Trophoblast cell (in vitro differentiated cells and primary cell): ENCODE results near the gene PARD3B.
A peak's percentile ranks its signal among the peaks of the same experiment; 100 is the strongest.

ENCODE experiments used
- DNase-seq, 2 donors: peaks; one replicate each; pipeline ENCODE4 v3.0.0-alpha.2; 2016
- H2AFZ ChIP-seq: 2 replicates; pipeline ENCODE4 v1.6.1; 2013; ENCODE audit warnings: low read length, moderate library complexity, mild to moderate bottlenecking; ENCODE audit not compliant: insufficient read depth, poor library complexity
- H2AK5ac ChIP-seq: 2 replicates; pipeline ENCODE4 v1.6.1; 2013; ENCODE audit warnings: mild to moderate bottlenecking, low read length
- H2BK120ac ChIP-seq: 2 replicates; pipeline ENCODE4 v1.6.1; 2013; ENCODE audit warnings: low read length, mild to moderate bottlenecking, moderate library complexity; ENCODE audit not compliant: insufficient read depth, poor library complexity
- H2BK12ac ChIP-seq: 2 replicates; pipeline ENCODE4 v1.6.1; 2013; ENCODE audit warnings: mild to moderate bottlenecking, low read length, moderate library complexity
- H2BK5ac ChIP-seq: 2 replicates; pipeline ENCODE4 v1.6.1; 2013; ENCODE audit warnings: low read length, low read depth, moderate library complexity, mild to moderate bottlenecking; ENCODE audit not compliant: poor library complexity
- H3K14ac ChIP-seq: 2 replicates; pipeline ENCODE4 v1.6.1; 2013; ENCODE audit warnings: mild to moderate bottlenecking, low read length
- H3K18ac ChIP-seq: 2 replicates; pipeline ENCODE4 v1.6.1; 2013; ENCODE audit warnings: mild to moderate bottlenecking, low read length
- H3K23ac ChIP-seq: 2 replicates; pipeline ENCODE4 v1.6.1; 2013; ENCODE audit warnings: low read length
- H3K27ac ChIP-seq: 2 replicates; pipeline ENCODE4 v1.5.1; 2013; ENCODE audit warnings: low read depth, mild to moderate bottlenecking, inconsistent platforms, low read length, moderate library complexity
- H3K27me3 ChIP-seq: 2 replicates; pipeline ENCODE4 v1.6.1; 2013; ENCODE audit warnings: inconsistent platforms, mild to moderate bottlenecking, low read length, moderate library complexity; ENCODE audit not compliant: insufficient read depth
- H3K36me3 ChIP-seq, 2 experiments: 1 replicate in 1 of 2; 2 replicates in 1 of 2; pipeline ENCODE4 v1.6.1; 2013; ENCODE audit warnings: low read length in 2 of 2, mild to moderate bottlenecking in 2 of 2, moderate library complexity in 1 of 2; ENCODE audit not compliant: insufficient read depth in 2 of 2, control insufficient read depth in 1 of 2
- H3K4ac ChIP-seq: 2 replicates; pipeline ENCODE4 v1.6.1; 2013; ENCODE audit warnings: low read depth, mild to moderate bottlenecking, low read length, moderate library complexity
- H3K4me1 ChIP-seq, 2 experiments: 1 replicate in 1 of 2; 2 replicates in 1 of 2; pipeline ENCODE4 v1.6.1; 2013; ENCODE audit warnings: low read length in 2 of 2, mild to moderate bottlenecking in 2 of 2, moderate library complexity in 1 of 2; ENCODE audit not compliant: insufficient read depth in 2 of 2, control insufficient read depth in 1 of 2
- H3K4me2 ChIP-seq: 2 replicates; pipeline ENCODE4 v1.6.1; 2013; ENCODE audit warnings: inconsistent platforms, mild to moderate bottlenecking, low read length, moderate library complexity
- H3K4me3 ChIP-seq: 2 replicates; pipeline ENCODE4 v1.5.1; 2013; ENCODE audit warnings: mild to moderate bottlenecking, low read depth, low read length, inconsistent platforms
- H3K79me1 ChIP-seq: one replicate; pipeline ENCODE4 v1.6.1; 2013; ENCODE audit warnings: low read length
- H3K79me2 ChIP-seq: 2 replicates; pipeline ENCODE4 v1.6.1; 2013; ENCODE audit warnings: low read length, mild to moderate bottlenecking; ENCODE audit not compliant: control insufficient read depth, insufficient read depth, poor library complexity
- H3K9ac ChIP-seq: 2 replicates; pipeline ENCODE4 v1.6.1; 2013; ENCODE audit warnings: mild to moderate bottlenecking, low read length
- H3K9me3 ChIP-seq: 2 replicates; pipeline ENCODE4 v1.6.1; 2013; ENCODE audit warnings: low read depth, mild to moderate bottlenecking, control low read depth, inconsistent platforms, low read length; ENCODE audit not compliant: insufficient read depth
- H4K12ac ChIP-seq: 2 replicates; pipeline ENCODE4 v1.6.1; 2013; ENCODE audit warnings: low read depth, mild to moderate bottlenecking, low read length, moderate library complexity
- H4K8ac ChIP-seq: 2 replicates; pipeline ENCODE4 v1.6.1; 2013; ENCODE audit warnings: low read depth, mild to moderate bottlenecking, low read length, moderate library complexity
- H4K91ac ChIP-seq: one replicate; pipeline ENCODE4 v1.6.1; 2013; ENCODE audit warnings: low read depth, mild to moderate bottlenecking, low read length, moderate library complexity
- WGBS: extraction: QIAGEN DNeasy Blood & Tissue Kit; methylation state at CpG from one replicate; pipeline ENCODE4 v1.1.7; 2013; ENCODE audit warnings: missing lambda C conversion rate; ENCODE audit not compliant: insufficient read length, insufficient coverage; ENCODE audit errors: extremely low coverage; 5-methylcytosine and 5-hydroxymethylcytosine counted together

PARD3B gene

GRCh38 chr2:205451901-205452512, 906.7 kb downstream of the PARD3B start:
- H3K4me3 ChIP-seq: no peak overlapping the region
- H2BK120ac ChIP-seq: no peak overlapping the region
- no peak overlapping the region for H3K4ac ChIP-seq
- WGBS: no CpG with 5 or more reads among the region's 4 CpGs
- no peak overlapping the region for H3K9ac ChIP-seq
- no peak overlapping the region for H3K14ac ChIP-seq
- H3K18ac ChIP-seq: no peak overlapping the region
- no peaks in the 10 kb centered on the region for H3K9me3 ChIP-seq
- H4K91ac ChIP-seq: no peak overlapping the region
- H4K8ac ChIP-seq: no peak overlapping the region
- H2AK5ac ChIP-seq: no peak overlapping the region
- H2BK12ac ChIP-seq: no peak overlapping the region
- no peak overlapping the region for H3K27ac ChIP-seq
- no peak overlapping the region for H2AFZ ChIP-seq
- H3K36me3 ChIP-seq: no peaks in the 10 kb centered on the region
- no peak overlapping the region for H3K23ac ChIP-seq
- H2BK5ac ChIP-seq: no peak overlapping the region
- H3K79me1 ChIP-seq: no peaks in the 10 kb centered on the region
- no peak overlapping the region for H4K12ac ChIP-seq
- H3K4me1 ChIP-seq: no peaks in the 10 kb centered on the region
- DNase-seq: no peak
- H3K27me3 ChIP-seq: no peaks in the 10 kb centered on the region
- H3K79me2 ChIP-seq: no peaks in the 10 kb centered on the region
- no peak overlapping the region for H3K4me2 ChIP-seq

- no peak overlapping the region for H2AFZ ChIP-seq
- no peak overlapping the region for H3K4me3 ChIP-seq
- H4K8ac ChIP-seq: no peak overlapping the region
- no peak overlapping the region for H3K18ac ChIP-seq
- no peak overlapping the region for H4K12ac ChIP-seq
- no peak overlapping the region for H3K27ac ChIP-seq
- H2AK5ac ChIP-seq: no peak overlapping the region
- H2BK120ac ChIP-seq: no peak overlapping the region
- no peak overlapping the region for H2BK5ac ChIP-seq
- no peak overlapping the region for H4K91ac ChIP-seq
- H3K14ac ChIP-seq: no peak overlapping the region
- H3K27me3 ChIP-seq: no peaks in the 10 kb centered on the region
- H3K23ac ChIP-seq: no peak overlapping the region
- H2BK12ac ChIP-seq: no peak overlapping the region
- WGBS: no CpG with 5 or more reads among the region's 4 CpGs
- no peaks in the 10 kb centered on the region for H3K4me1 ChIP-seq
- peak; percentile 56 to 92 for DNase-seq
- no peak overlapping the region for H3K9ac ChIP-seq
- no peaks in the 10 kb centered on the region for H3K36me3 ChIP-seq
- H3K4ac ChIP-seq: no peak overlapping the region
- H3K79me1 ChIP-seq: no peaks in the 10 kb centered on the region
- H3K9me3 ChIP-seq: no peaks in the 10 kb centered on the region
- no peaks in the 10 kb centered on the region for H3K79me2 ChIP-seq
- no peak overlapping the region for H3K4me2 ChIP-seq
Observed at GRCh38 chr2:205453202-205453601, 907.9 kb downstream of the PARD3B start.

GRCh38 chr2:205456682-205457081, 911.4 kb downstream of the PARD3B start:
- H2AFZ ChIP-seq: no peak overlapping the region
- H3K4me1 ChIP-seq: no peaks in the 10 kb centered on the region
- no peak for DNase-seq
- H3K79me2 ChIP-seq: no peaks in the 10 kb centered on the region
- no peak overlapping the region for H3K14ac ChIP-seq
- no peak overlapping the region for H3K4me2 ChIP-seq
- no peak overlapping the region for H2BK12ac ChIP-seq
- no peaks in the 10 kb centered on the region for H3K36me3 ChIP-seq
- no peaks in the 10 kb centered on the region for H3K9me3 ChIP-seq
- no peak overlapping the region for H3K4ac ChIP-seq
- no peak overlapping the region for H3K27ac ChIP-seq
- no peak overlapping the region for H3K4me3 ChIP-seq
- H4K91ac ChIP-seq: no peak overlapping the region
- H3K9ac ChIP-seq: no peak overlapping the region
- H2AK5ac ChIP-seq: no peak overlapping the region
- no peak overlapping the region for H4K12ac ChIP-seq
- H4K8ac ChIP-seq: no peak overlapping the region
- no peak overlapping the region for H3K18ac ChIP-seq
- no peak overlapping the region for H3K23ac ChIP-seq
- no peaks in the 10 kb centered on the region for H3K27me3 ChIP-seq
- no peaks in the 10 kb centered on the region for H3K79me1 ChIP-seq
- no peak overlapping the region for H2BK120ac ChIP-seq
- WGBS: no CpG with 5 or more reads among the region's 1 CpG
- no peak overlapping the region for H2BK5ac ChIP-seq

GRCh38 chr2:205460217-205460616, 914.9 kb downstream of the PARD3B start:
- Histone ChIP-seq H3K23ac (no peak overlapping the region), H3K4me2 (no peak overlapping the region), H3K9me3 (no peaks in the 10 kb centered on the region), H2BK5ac (no peak overlapping the region), H3K27me3 (no peaks in the 10 kb centered on the region), H3K79me2 (no peaks in the 10 kb centered on the region), H3K9ac (no peak overlapping the region), H3K36me3 (no peaks in the 10 kb centered on the region), H3K79me1 (no peaks in the 10 kb centered on the region), H2BK120ac (no peak overlapping the region), H4K91ac (no peak overlapping the region), H3K14ac (no peak overlapping the region), H3K4ac (no peak overlapping the region), H2AK5ac (no peak overlapping the region), H2BK12ac (no peak overlapping the region), H4K12ac (no peak overlapping the region), H3K18ac (no peak overlapping the region), H3K27ac (no peak overlapping the region), H3K4me1 (peaks cover 2 to 3% of the 10 kb centered on the region in 2 experiments), H2AFZ (no peak overlapping the region), H3K4me3 (no peak overlapping the region), H4K8ac (no peak overlapping the region)
- WGBS: no CpG with 5 or more reads among the region's 1 CpG
- no peak for DNase-seq
